HCT116 (cell line): ENCODE results near the gene FOXM1. TPM values are rescaled to one million over a fixed set of nuclear protein-coding genes. Genes with fewer than 3 reads are reported as not detected.

Experiments
- ATAC-seq: fragments of 200-7000 bp; cut with Tn5 transposase; 2 replicates; pipeline ENCODE4 v1.9.1; 2020; ENCODE audit warnings: mild to moderate bottlenecking, moderate library complexity
- BruUV-seq: library from RNA; stranded (reverse); fragments of 400-500 nt; replicated peaks from 2 replicates; lab custom pipeline; 2021; lab: Mats Ljungman, UMichigan
- CTCF ChIA-PET: fragments of 300-600 bp; sonication (Branson Sonifier 250); formaldehyde crosslinking; loops from one replicate; lab custom pipeline; 2021; ENCODE audit warnings: antibody characterized with exemption; lab: Charles Lee
- POLR2A ChIA-PET: fragments of 300-600, 350-600 bp; sonication (Branson Sonifier 250); formaldehyde crosslinking; loops from one replicate; lab custom pipeline; 2021; ENCODE audit warnings: antibody characterized with exemption; lab: Charles Lee
- RAD21 ChIA-PET, 2 experiments: fragments of 300-600 bp; sonication (Branson Sonifier 250); formaldehyde crosslinking; loops; one replicate each; lab custom pipeline; 2023; ENCODE audit warnings: low total read pairs in 2 of 2; ENCODE audit not compliant: uncharacterized antibody in 2 of 2, unreplicated experiment in 2 of 2, low non-redundant PET in 1 of 2; lab: Charles Lee
- DNase-seq: peaks from one replicate; pipeline ENCODE4 v3.0.0-alpha.2; 2010; ENCODE audit warnings: low read depth, low spot score
- H2AFZ ChIP-seq: fragments of 200-600 bp; shearing (Covaris generic), sonication (generic); 2 replicates; pipeline ENCODE4 v1.6.1; 2017; ENCODE audit warnings: low read depth, mixed run types, mixed read lengths, antibody characterized with exemption, low read length; ENCODE audit not compliant: poor library complexity, severe bottlenecking
- H3K27ac ChIP-seq: 2 replicates; pipeline ENCODE4 v1.5.1; 2012; ENCODE audit warnings: low read depth, low read length
- H3K27me3 ChIP-seq: fragments of 200-600 bp; sonication (generic); 2 replicates; pipeline ENCODE4 v1.6.1; 2016; ENCODE audit warnings: mixed run types, low read length, mixed read lengths; ENCODE audit not compliant: insufficient read depth
- H3K36me3 ChIP-seq, 2 experiments: fragments of 200-500 bp in 1 of 2; fragments of 200-600 bp in 1 of 2; sonication (Bioruptor generic) in 1 of 2; sonication (generic) in 1 of 2; 2 replicates each; pipeline versions ENCODE4 v1.5.1 to v1.6.1; 2014 to 2016; ENCODE audit warnings: low read length in 2 of 2, inconsistent platforms in 1 of 2, mixed read lengths in 1 of 2, mixed run types in 1 of 2; ENCODE audit not compliant: insufficient read depth in 2 of 2, control insufficient read depth in 1 of 2
- H3K4me1 ChIP-seq, 2 experiments: fragments of 200-600 bp in 1 of 2; sonication (generic) in 1 of 2; 2 replicates each; pipeline versions ENCODE4 v1.5.1 to v1.6.1; 2012 to 2017; ENCODE audit warnings: low read length in 2 of 2, inconsistent platforms in 1 of 2, mild to moderate bottlenecking in 1 of 2, mixed read lengths in 1 of 2, mixed run types in 1 of 2, moderate library complexity in 1 of 2; ENCODE audit not compliant: insufficient read depth in 2 of 2, control insufficient read depth in 1 of 2
- H3K4me2 ChIP-seq: fragments of 200-600 bp; sonication (generic); 2 replicates; pipeline ENCODE4 v1.6.1; 2017; ENCODE audit warnings: mixed run types, low read length, mixed read lengths
- H3K4me3 ChIP-seq, 2 experiments: fragments of 200-600 bp in 1 of 2; sonication (generic) in 1 of 2; replicated peaks in 1 of 2; 2 replicates each; pipeline ENCODE4 v1.5.1; 2011 to 2016; ENCODE audit warnings: low read length in 2 of 2, control low read depth in 1 of 2, low read depth in 1 of 2, mild to moderate bottlenecking in 1 of 2, mixed read lengths in 1 of 2, mixed run types in 1 of 2
- H3K79me2 ChIP-seq: fragments of 200-600 bp; sonication (generic); 2 replicates; pipeline ENCODE4 v1.6.1; 2017; ENCODE audit warnings: mild to moderate bottlenecking, mixed run types, low read length, moderate library complexity, mixed read lengths; ENCODE audit not compliant: insufficient read depth
- H3K9ac ChIP-seq: fragments of 200-600 bp; sonication (generic); 2 replicates; pipeline ENCODE4 v1.6.1; 2016; ENCODE audit warnings: low read length, mixed read lengths
- H3K9me2 ChIP-seq: fragments of 200-600 bp; sonication (generic), shearing (Covaris generic); 2 replicates; pipeline ENCODE4 v1.6.1; 2017; ENCODE audit warnings: mixed run types, mild to moderate bottlenecking, moderate library complexity; ENCODE audit not compliant: insufficient read depth
- H3K9me3 ChIP-seq, 2 experiments: fragments of 200-500 bp in 1 of 2; fragments of 200-600 bp in 1 of 2; sonication (Bioruptor generic) in 1 of 2; sonication (generic) in 1 of 2; 2 replicates each; pipeline ENCODE4 v1.6.1; 2014 to 2017; ENCODE audit warnings: low read length in 2 of 2, mixed read lengths in 2 of 2, inconsistent platforms in 1 of 2, low read depth in 1 of 2, mild to moderate bottlenecking in 1 of 2, mixed run types in 1 of 2, moderate library complexity in 1 of 2; ENCODE audit not compliant: control insufficient read depth in 1 of 2, insufficient read depth in 1 of 2
- H4K20me1 ChIP-seq: fragments of 200-600 bp; sonication (generic), shearing (Covaris generic); 2 replicates; pipeline ENCODE4 v1.6.1; 2017; ENCODE audit warnings: mixed run types, mild to moderate bottlenecking, moderate library complexity; ENCODE audit not compliant: insufficient read depth
- CBX3 ChIP-seq: IDR thresholded peaks from 2 replicates; pipeline ENCODE4 v1.6.1; 2012; ENCODE audit warnings: low read depth
- EGR1 ChIP-seq: IDR thresholded peaks from 2 replicates; pipeline ENCODE4 v1.6.1; 2012; ENCODE audit warnings: low read depth
- EZH2 ChIP-seq: fragments of 200-600 bp; sonication (generic); IDR thresholded peaks from 2 replicates; pipeline ENCODE4 v1.6.1; 2017; ENCODE audit warnings: antibody characterized with exemption, mixed run types
- FOSL1 ChIP-seq: IDR thresholded peaks from 2 replicates; pipeline ENCODE4 v1.6.1; 2012; ENCODE audit warnings: low read depth
- JUND ChIP-seq: IDR thresholded peaks from 2 replicates; pipeline ENCODE4 v1.6.1; 2012
- POLR2A ChIP-seq: IDR thresholded peaks from 2 replicates; pipeline ENCODE4 v1.7.0; 2011; ENCODE audit warnings: borderline replicate concordance; ENCODE audit not compliant: insufficient read depth, insufficient read length; ENCODE audit errors: extremely low read depth
- RAD21 ChIP-seq: IDR thresholded peaks from 2 replicates; pipeline ENCODE4 v1.6.1; 2012; ENCODE audit warnings: low read depth, mild to moderate bottlenecking
- REST ChIP-seq: IDR thresholded peaks from 2 replicates; pipeline ENCODE4 v1.6.1; 2012; ENCODE audit warnings: low read depth
- SP1 ChIP-seq: IDR thresholded peaks from 2 replicates; pipeline ENCODE4 v1.6.1; 2012; ENCODE audit warnings: low read depth
- SRF ChIP-seq: IDR thresholded peaks from 2 replicates; pipeline ENCODE4 v1.6.1; 2012; ENCODE audit warnings: low read depth
- TCF7L2 ChIP-seq: IDR thresholded peaks from 2 replicates; pipeline ENCODE4 v1.7.0; 2011; ENCODE audit warnings: borderline replicate concordance, inconsistent platforms; ENCODE audit not compliant: insufficient read depth, insufficient read length; ENCODE audit errors: extremely low read depth
- YY1 ChIP-seq: IDR thresholded peaks from 2 replicates; pipeline ENCODE4 v1.6.1; 2011; ENCODE audit warnings: low read length, low read depth, moderate library complexity, mild to moderate bottlenecking; ENCODE audit not compliant: insufficient replicate concordance; ENCODE audit errors: extremely low read depth
- ZNF274 ChIP-seq: fragments of 200-500 bp; sonication (Bioruptor generic); IDR thresholded peaks from 2 replicates; pipeline ENCODE4 v1.6.1; 2014; ENCODE audit warnings: mild to moderate bottlenecking, low read depth, low read length, inconsistent platforms
- intact Hi-C: fragments of 100-400 bp; cut with micrococcal nuclease; formaldehyde crosslinking; loops from 2 replicates; pipeline ENCODE4 v1.10.0; 2022
- total RNA-seq: library from RNA; stranded (reverse); gene quantifications from one replicate; pipeline ENCODE4 v1.2.1, GENCODE V29; 2021; ENCODE audit not compliant: unreplicated experiment
- TF ChIP-seq, protein P1 (sequence below): IDR thresholded peaks from 2 replicates; pipeline ENCODE4 v1.6.1; 2012
- TF ChIP-seq, protein P2 (sequence below): IDR thresholded peaks from 2 replicates; pipeline ENCODE4 v1.6.1; 2012

FOXM1 gene
- total RNA-seq, 1 experiment from 2014 or later: 85.1 TPM

DNA sequence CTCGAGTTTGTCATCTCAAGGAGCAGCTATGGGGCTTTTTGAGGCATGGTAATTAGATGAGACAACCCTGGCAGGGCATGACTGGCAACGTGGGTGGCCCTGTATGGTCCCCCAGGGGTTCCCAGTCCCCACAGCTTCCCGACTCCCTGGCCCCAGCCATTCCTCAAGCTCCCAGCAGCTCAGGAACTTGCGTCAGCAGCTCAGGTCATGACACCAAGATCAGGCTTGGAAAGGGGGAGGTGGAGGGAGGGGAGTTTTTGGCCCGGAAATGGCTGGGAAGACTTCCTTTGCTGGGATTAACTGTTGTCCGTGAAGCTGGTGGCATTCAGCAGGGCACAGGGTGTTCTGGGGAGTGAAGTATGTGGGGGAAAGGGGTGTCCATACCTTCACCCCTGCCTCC, 31.7 kb downstream of the FOXM1 start:
- TF ChIP-seq FOSL1: no peak
- TF ChIP-seq SRF: no peak
- TF ChIP-seq SP1: no peak
- TF ChIP-seq RAD21: no peak
- TF ChIP-seq POLR2A: no peak
- TF ChIP-seq, protein P1, sequence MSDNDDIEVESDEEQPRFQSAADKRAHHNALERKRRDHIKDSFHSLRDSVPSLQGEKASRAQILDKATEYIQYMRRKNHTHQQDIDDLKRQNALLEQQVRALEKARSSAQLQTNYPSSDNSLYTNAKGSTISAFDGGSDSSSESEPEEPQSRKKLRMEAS: no peak
- TF ChIP-seq YY1: no peak
- TF ChIP-seq EGR1: no peak
- TF ChIP-seq, protein P2, sequence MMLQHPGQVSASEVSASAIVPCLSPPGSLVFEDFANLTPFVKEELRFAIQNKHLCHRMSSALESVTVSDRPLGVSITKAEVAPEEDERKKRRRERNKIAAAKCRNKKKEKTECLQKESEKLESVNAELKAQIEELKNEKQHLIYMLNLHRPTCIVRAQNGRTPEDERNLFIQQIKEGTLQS: no peak
- TF ChIP-seq CBX3: no peak
- TF ChIP-seq TCF7L2: no peak
- Histone ChIP-seq H3K9ac (no peak overlapping the region), H3K9me2 (no peaks in the 10 kb centered on the region), H3K9me3 (no peaks in the 10 kb centered on the region), H2AFZ (no peak overlapping the region), H3K36me3 (peaks cover 0 to 4% of the 10 kb centered on the region in 2 experiments; a peak in 1 of 4 replicates), H3K4me1 (peaks cover 0 to 4% of the 10 kb centered on the region in 2 experiments; a peak in 1 of 4 replicates), H4K20me1 (no peaks in the 10 kb centered on the region), H3K27me3 (no peaks in the 10 kb centered on the region), H3K27ac (no peak overlapping the region), H3K4me3 (no peak overlapping the region), H3K4me2 (no peak overlapping the region), H3K79me2 (no peaks in the 10 kb centered on the region)
- no TSS peak for BruUV-seq
- DNase-seq (no peak), ATAC-seq (0 out of 2 replicates have a peak, but pooled peaks have one; percentile 3)
- intact Hi-C loops: no loop called here
- CTCF ChIA-PET: interaction anchor here (1.4 to 2.4 kb wide), 3 partner anchors 9 to 197 kb away, joined by 3 to 13 read pairs (median 8); no protein-coding TSS in a partner anchor
- POLR2A ChIA-PET: no interaction called here
- RAD21 ChIA-PET: no interaction called here

GRCh38 chr12:2844786-2845185, 32.2 kb downstream of the FOXM1 start:
- Histone ChIP-seq H3K27me3 (no peaks in the 10 kb centered on the region), H3K9me2 (no peaks in the 10 kb centered on the region), H3K4me1 (peaks cover 0 to 4% of the 10 kb centered on the region in 2 experiments; a peak in 1 of 4 replicates), H3K9me3 (no peaks in the 10 kb centered on the region), H2AFZ (no peak overlapping the region), H3K36me3 (peaks cover under 1 to 4% of the 10 kb centered on the region in 2 experiments; a peak in 1 of 4 replicates), H4K20me1 (no peaks in the 10 kb centered on the region), H3K4me2 (no peak overlapping the region), H3K4me3 (no peak overlapping the region), H3K27ac (no peak overlapping the region), H3K79me2 (no peaks in the 10 kb centered on the region), H3K9ac (no peak overlapping the region)
- no peak for ATAC-seq
- ChIA-PET RAD21 (no interaction called here), POLR2A (no interaction called here), CTCF (interaction anchor here (1.2 to 2.4 kb wide), 3 partner anchors 9 to 196 kb away, joined by 3 to 13 read pairs (median 3); no protein-coding TSS in a partner anchor)
- no peak for DNase-seq
- no TSS peak for BruUV-seq
- intact Hi-C loops: no loop called here
- TF ChIP-seq SRF (no peak), YY1 (no peak), ZNF274 (no peak), EGR1 (no peak), REST (no peak), EZH2 (no peak), JUND (no peak)
- TF ChIP-seq, protein P2: no peak
